Astrocyte (in vitro differentiated cells and primary cell): ENCODE results near the gene SMARCD3. TPM values are rescaled to one million over a fixed set of nuclear protein-coding genes. Genes with fewer than 3 reads are reported as not detected.
A peak's percentile ranks its signal among the peaks of the same experiment; 100 is the strongest.

Source experiments
- DNase-seq: peaks from one replicate; pipeline ENCODE4 v3.0.0-alpha.2; 2010; ENCODE audit warnings: low read depth
- FAIRE-seq: peaks from 2 replicates; lab custom pipeline; 2011; peaks lifted over from hg19 to GRCh38; lab: Jason Lieb, UNC
- H2AFZ ChIP-seq: 2 replicates; pipeline ENCODE4 v1.6.0; 2012; ENCODE audit warnings: low read depth, low read length, inconsistent platforms
- H3K27ac ChIP-seq: 2 replicates; pipeline ENCODE4 v1.5.1; 2011; ENCODE audit warnings: low read depth, low read length, inconsistent platforms
- H3K27me3 ChIP-seq: 2 replicates; pipeline ENCODE4 v1.6.0; 2011; ENCODE audit warnings: low read length, inconsistent platforms; ENCODE audit not compliant: insufficient read depth
- H3K36me3 ChIP-seq: 2 replicates; pipeline ENCODE4 v1.5.1; 2011; ENCODE audit warnings: low read length, inconsistent platforms; ENCODE audit not compliant: insufficient read depth
- H3K4me1 ChIP-seq: 2 replicates; pipeline ENCODE4 v1.5.1; 2011; ENCODE audit warnings: low read length, inconsistent platforms; ENCODE audit not compliant: insufficient read depth
- H3K4me2 ChIP-seq: 2 replicates; pipeline ENCODE4 v1.6.0; 2012; ENCODE audit warnings: low read length, inconsistent platforms
- H3K4me3 ChIP-seq: 2 replicates; pipeline ENCODE4 v1.5.1; 2011; ENCODE audit warnings: low read depth, mild to moderate bottlenecking, low read length, inconsistent platforms; ENCODE audit not compliant: insufficient read depth
- H3K79me2 ChIP-seq: 2 replicates; pipeline ENCODE4 v1.6.0; 2012; ENCODE audit warnings: mild to moderate bottlenecking, low read length, inconsistent platforms; ENCODE audit not compliant: insufficient read depth
- H3K9ac ChIP-seq: 2 replicates; pipeline ENCODE4 v1.6.0; 2012; ENCODE audit warnings: mild to moderate bottlenecking, low read length, inconsistent platforms
- H3K9me3 ChIP-seq: 2 replicates; pipeline ENCODE4 v1.5.1; 2012; ENCODE audit warnings: low read depth, mild to moderate bottlenecking, low read length, inconsistent platforms; ENCODE audit not compliant: insufficient read depth
- H4K20me1 ChIP-seq: 2 replicates; pipeline ENCODE4 v1.6.0; 2012; ENCODE audit warnings: low read length, inconsistent platforms; ENCODE audit not compliant: insufficient read depth
- H3K27ac Mint-ChIP-seq: one replicate; pipeline ENCODE4 v1.8.0; 2021; ENCODE audit warnings: mild to moderate bottlenecking, mixed read lengths; ENCODE audit not compliant: unreplicated experiment
- H3K27me3 Mint-ChIP-seq: one replicate; pipeline ENCODE4 v1.8.0; 2021; ENCODE audit warnings: low read depth, mixed read lengths; ENCODE audit not compliant: unreplicated experiment
- H3K36me3 Mint-ChIP-seq: one replicate; pipeline ENCODE4 v1.8.0; 2021; ENCODE audit warnings: low read depth, mixed read lengths; ENCODE audit not compliant: unreplicated experiment
- H3K4me1 Mint-ChIP-seq: one replicate; pipeline ENCODE4 v1.8.0; 2021; ENCODE audit warnings: low read depth, mixed read lengths; ENCODE audit not compliant: unreplicated experiment
- H3K4me3 Mint-ChIP-seq: one replicate; pipeline ENCODE4 v1.8.0; 2021; ENCODE audit warnings: mild to moderate bottlenecking, moderate library complexity, mixed read lengths; ENCODE audit not compliant: unreplicated experiment
- H3K9me3 Mint-ChIP-seq: one replicate; pipeline ENCODE4 v1.8.0; 2021; ENCODE audit warnings: mild to moderate bottlenecking, mixed read lengths; ENCODE audit not compliant: unreplicated experiment
- CTCF ChIP-seq: IDR thresholded peaks from 2 replicates; pipeline ENCODE4 v1.5.1; 2011; ENCODE audit warnings: low read depth, mild to moderate bottlenecking, inconsistent platforms, low read length, moderate library complexity; ENCODE audit not compliant: insufficient read depth
- EZH2 ChIP-seq: IDR thresholded peaks from 2 replicates; pipeline ENCODE4 v1.6.1; 2012; ENCODE audit warnings: mild to moderate bottlenecking, low read length, inconsistent platforms; ENCODE audit not compliant: insufficient read depth
- total RNA-seq: library from RNA; stranded (reverse); gene quantifications from 2 replicates; pipeline ENCODE4 v1.2.1, GENCODE V29; 2021

SMARCD3 gene
- total RNA-seq, 1 donor from 2014 or later: 47.7 TPM

DNA sequence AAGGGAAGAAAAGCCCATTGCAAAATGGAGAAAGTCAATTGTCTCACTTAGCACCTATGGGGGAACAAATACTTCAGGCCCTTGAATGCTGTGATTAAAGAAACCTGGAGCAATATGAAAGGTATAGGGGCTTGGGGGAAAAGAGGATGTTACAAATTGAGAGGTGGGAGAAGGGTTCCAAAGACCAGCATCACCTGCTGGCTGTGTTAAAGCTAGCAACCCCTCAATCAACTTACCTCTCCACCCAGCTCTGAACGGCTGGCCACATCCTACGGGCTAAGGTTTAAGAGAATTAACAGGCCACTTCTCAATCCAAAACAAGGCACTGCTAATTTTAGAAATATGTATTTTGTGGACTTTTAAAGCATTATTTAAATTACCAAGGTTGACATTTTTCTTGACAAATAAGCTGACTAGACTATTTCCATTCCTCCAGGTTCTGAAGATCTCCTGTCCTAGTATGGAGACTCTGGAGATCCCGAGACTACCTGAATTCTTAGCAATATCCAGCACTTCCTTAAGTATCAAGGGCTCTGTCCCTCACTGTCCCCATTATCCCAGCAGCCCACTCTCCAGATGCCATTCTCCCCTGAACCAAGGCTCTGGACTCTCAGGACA is 37.2 kb downstream of the SMARCD3 start:
- H3K9ac ChIP-seq: no peak overlapping the region
- H3K4me3 ChIP-seq: no peak overlapping the region
- H3K36me3 ChIP-seq: peaks cover 32% of the 10 kb centered on the region
- no peaks in the 10 kb centered on the region for H3K4me1 ChIP-seq
- no peak overlapping the region for H3K4me2 ChIP-seq
- no peaks in the 10 kb centered on the region for H3K27me3 ChIP-seq
- no peaks in the 10 kb centered on the region for H3K9me3 Mint-ChIP-seq
- H4K20me1 ChIP-seq: peaks cover 13% of the 10 kb centered on the region
- peaks cover 18% of the 10 kb centered on the region for H3K36me3 Mint-ChIP-seq
- no peak for TF ChIP-seq CTCF
- TF ChIP-seq EZH2: no peak
- H3K9me3 ChIP-seq: no peaks in the 10 kb centered on the region
- H3K27ac Mint-ChIP-seq: no peak overlapping the region
- peaks cover 15% of the 10 kb centered on the region for H3K27me3 Mint-ChIP-seq
- no peaks in the 10 kb centered on the region for H3K79me2 ChIP-seq
- no peak for DNase-seq
- no peak overlapping the region for H2AFZ ChIP-seq
- H3K4me1 Mint-ChIP-seq: no peaks in the 10 kb centered on the region
- FAIRE-seq: no peak
- H3K27ac ChIP-seq: no peak overlapping the region
- H3K4me3 Mint-ChIP-seq: no peak overlapping the region

- no peaks in the 10 kb centered on the region for H3K9me3 ChIP-seq
- TF ChIP-seq CTCF (no peak), EZH2 (no peak)
- peak within 1 kb of the TSS; percentile 50 for H3K4me3 Mint-ChIP-seq
- no peaks in the 10 kb centered on the region for H3K9me3 Mint-ChIP-seq
- peaks cover 25% of the 10 kb centered on the region for H3K27me3 Mint-ChIP-seq
- no peak within 1 kb of the TSS for H3K4me3 ChIP-seq
- FAIRE-seq (no peak), DNase-seq (no peak)
- H3K36me3 ChIP-seq: peaks cover 23% of the 10 kb centered on the region
- no peak within 1 kb of the TSS for H3K4me2 ChIP-seq
- H2AFZ ChIP-seq: no peak within 1 kb of the TSS
- no peaks in the 10 kb centered on the region for H3K4me1 ChIP-seq
- no peaks in the 10 kb centered on the region for H3K79me2 ChIP-seq
- H3K4me1 Mint-ChIP-seq: no peaks in the 10 kb centered on the region
- no peak within 1 kb of the TSS for H3K9ac ChIP-seq
- peaks cover 7% of the 10 kb centered on the region for H4K20me1 ChIP-seq
- peaks cover 15% of the 10 kb centered on the region for H3K36me3 Mint-ChIP-seq
- H3K27ac Mint-ChIP-seq: no peak within 1 kb of the TSS
- peaks cover 4% of the 10 kb centered on the region for H3K27me3 ChIP-seq
- H3K27ac ChIP-seq: no peak within 1 kb of the TSS
These were observed 38.2 kb downstream of the SMARCD3 start, which contains the start of gene H2BK1 for GRCh38 chr7:151210087-151210854. Gene H2BK1 (minus strand): TSS chr7:151210488. CDS start chr7:151210318, 170 bp downstream.
